Measurements from ENCODE around the gene ZNF165.

Gene ZNF165

GRCh38 chr6:28104392-28105244, 24.2 kb downstream of the ZNF165 start:
- DNase-seq (ENCODE audit: low read depth): peak; percentile 76
- peak; percentile 48 for TF ChIP-seq CTCF (conservative IDR thresholded peaks at IDR 0.05; ENCODE audit: control insufficient read depth, insufficient read depth, low read depth, low read length)
- H3K4me3 ChIP-seq (ENCODE audit: control insufficient read depth, low read depth, low read length): peak overlapping the region; percentile 60

DNA sequence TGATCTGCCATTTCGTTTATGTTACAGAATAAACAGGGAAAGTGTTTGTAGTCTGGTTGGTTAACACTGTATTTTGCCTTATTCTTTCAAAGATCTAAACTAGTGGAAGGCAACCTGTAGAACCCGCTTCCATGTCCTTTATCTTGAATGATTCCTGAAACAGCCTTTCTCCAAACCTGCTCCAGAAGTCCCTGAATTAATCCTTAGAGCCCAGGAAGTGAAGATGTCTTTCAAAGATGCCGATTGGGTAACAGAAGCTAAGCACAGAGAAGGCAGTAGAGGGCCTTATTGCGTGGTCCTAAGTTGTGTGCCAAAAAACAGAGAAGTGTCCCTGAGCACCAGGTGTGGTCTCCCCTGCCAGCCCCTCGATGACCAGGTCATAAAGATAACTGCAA, 24.9 kb downstream of the ZNF165 start:
- peak overlapping the region; percentile 60 for H3K4me3 ChIP-seq (ENCODE audit: control insufficient read depth, low read depth, low read length)
- peak; percentile 26 for DNase-seq (ENCODE audit: low read depth)
- TF ChIP-seq CTCF (conservative IDR thresholded peaks at IDR 0.05; ENCODE audit: control insufficient read depth, insufficient read depth, low read depth, low read length): no peak

- DNase-seq (ENCODE audit: low read depth): no peak
- no peak for TF ChIP-seq CTCF (conservative IDR thresholded peaks at IDR 0.05; ENCODE audit: control insufficient read depth, insufficient read depth, low read depth, low read length)
- no peak overlapping the region for H3K4me3 ChIP-seq (ENCODE audit: control insufficient read depth, low read depth, low read length)
Measured at GRCh38 chr6:28107506-28107905, 27.1 kb downstream of the ZNF165 start.

- no peak overlapping the region for H3K4me3 ChIP-seq (ENCODE audit: control insufficient read depth, low read depth, low read length)
- no peak for TF ChIP-seq CTCF (conservative IDR thresholded peaks at IDR 0.05; ENCODE audit: control insufficient read depth, insufficient read depth, low read depth, low read length)
- DNase-seq (ENCODE audit: low read depth): no peak
Measured at GRCh38 chr6:28111964-28112363, 31.6 kb downstream of the ZNF165 start.

GRCh38 chr6:28115799-28116198, 35.4 kb downstream of the ZNF165 start:
- no peak for DNase-seq (ENCODE audit: low read depth)
- TF ChIP-seq CTCF (conservative IDR thresholded peaks at IDR 0.05; ENCODE audit: control insufficient read depth, insufficient read depth, low read depth, low read length): no peak
- H3K4me3 ChIP-seq (ENCODE audit: control insufficient read depth, low read depth, low read length): no peak overlapping the region

DNA sequence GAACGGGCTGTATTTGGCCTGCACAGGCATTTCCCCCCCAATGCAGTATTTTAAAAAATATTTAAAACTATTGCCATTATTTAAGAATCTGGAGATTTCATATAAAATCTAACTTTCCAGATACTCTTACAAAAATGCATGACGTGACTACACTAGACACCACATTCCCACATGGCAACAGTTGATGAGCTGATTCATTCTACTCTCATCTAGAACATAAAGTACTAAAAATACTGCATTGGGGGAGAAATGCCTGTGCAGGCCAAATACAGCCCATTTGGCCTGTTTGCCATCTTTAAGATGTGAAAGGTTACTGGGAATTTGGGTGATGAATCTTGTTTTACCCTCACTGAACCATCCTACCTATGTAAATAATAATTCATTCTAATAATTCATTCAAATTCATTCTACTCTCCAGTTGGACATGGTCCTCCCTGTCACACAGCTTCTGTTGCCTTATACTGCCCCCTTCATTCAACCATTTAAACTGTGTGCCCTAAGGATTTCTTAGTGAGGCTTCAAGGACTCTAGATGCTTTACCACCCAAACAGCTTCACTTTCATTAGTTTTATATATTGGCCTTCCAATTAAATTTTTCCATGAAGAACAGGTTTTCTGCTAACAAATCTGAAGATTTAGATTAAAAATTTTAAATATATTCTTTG, 37.1 kb downstream of the ZNF165 start:
- peak; percentile 86 for DNase-seq (ENCODE audit: low read depth)
- no peak overlapping the region for H3K4me3 ChIP-seq (ENCODE audit: control insufficient read depth, low read depth, low read length)
- peak; percentile 22 for TF ChIP-seq CTCF (conservative IDR thresholded peaks at IDR 0.05; ENCODE audit: control insufficient read depth, insufficient read depth, low read depth, low read length)

All from fibroblast of mammary gland (primary cell).